GM23338 (cell line): ENCODE data around the gene SLC15A1.

Experiments used
- CREB1 ChIP-seq: fragments of 250-450 bp; sonication (Bioruptor Pico); IDR thresholded peaks from 2 replicates; pipeline ENCODE4 v1.5.0; 2020; ENCODE audit warnings: low read depth, mild to moderate bottlenecking, moderate library complexity
- EZH2 ChIP-seq: fragments of 200-600 bp; sonication (generic); IDR thresholded peaks from one replicate; pipeline ENCODE4 v1.8.0; 2017; ENCODE audit warnings: antibody characterized with exemption, mild to moderate bottlenecking, low read depth; ENCODE audit not compliant: unreplicated experiment
- EZH2phosphoT487 ChIP-seq: fragments of 200-600 bp; sonication (generic); IDR thresholded peaks from one replicate; pipeline ENCODE4 v1.8.1; 2018; ENCODE audit warnings: antibody characterized with exemption; ENCODE audit not compliant: unreplicated experiment
- JUNB ChIP-seq: IDR thresholded peaks from one replicate; pipeline ENCODE4 v1.6.1; 2016; ENCODE audit warnings: antibody characterized with exemption; ENCODE audit not compliant: unreplicated experiment
- NANOG ChIP-seq: IDR thresholded peaks from 2 replicates; pipeline ENCODE4 v1.6.1; 2016; ENCODE audit warnings: antibody characterized with exemption, borderline replicate concordance
- POLR2AphosphoS5 ChIP-seq: IDR thresholded peaks from 2 replicates; pipeline ENCODE4 v1.6.1; 2016; ENCODE audit warnings: antibody characterized with exemption, low read depth
- STAT1 ChIP-seq: IDR thresholded peaks from one replicate; pipeline ENCODE4 v1.6.1; 2016; ENCODE audit warnings: antibody characterized with exemption; ENCODE audit not compliant: unreplicated experiment
- ZNF114 ChIP-seq: fragments of 250-450 bp; sonication (Bioruptor Pico); IDR thresholded peaks from 2 replicates; pipeline ENCODE4 v1.5.0; 2020; ENCODE audit warnings: mild to moderate bottlenecking, moderate library complexity
- ZNF331 ChIP-seq: fragments of 250-450 bp; sonication (Bioruptor Pico); IDR thresholded peaks from 2 replicates; pipeline ENCODE4 v1.5.0; 2020; ENCODE audit warnings: low read depth, mild to moderate bottlenecking, moderate library complexity
- TF ChIP-seq, protein P1 (sequence below), 2 experiments: fragments of 200-600 bp in 1 of 2; sonication (generic) in 1 of 2; conservative IDR thresholded peaks; 2 replicates each; pipeline versions ENCODE4 v1.5.1 to v1.6.1; 2016 to 2017; ENCODE audit warnings: antibody characterized with exemption in 2 of 2, low read depth in 2 of 2, mild to moderate bottlenecking in 2 of 2, moderate library complexity in 1 of 2
- TF ChIP-seq, protein P2 (sequence below): IDR thresholded peaks from one replicate; pipeline ENCODE4 v1.6.1; 2018; ENCODE audit warnings: antibody characterized with exemption; ENCODE audit not compliant: unreplicated experiment
- TF ChIP-seq, protein P3 (sequence below): IDR thresholded peaks from 2 replicates; pipeline ENCODE4 v1.6.1; 2016; ENCODE audit warnings: antibody characterized with exemption

DNA sequence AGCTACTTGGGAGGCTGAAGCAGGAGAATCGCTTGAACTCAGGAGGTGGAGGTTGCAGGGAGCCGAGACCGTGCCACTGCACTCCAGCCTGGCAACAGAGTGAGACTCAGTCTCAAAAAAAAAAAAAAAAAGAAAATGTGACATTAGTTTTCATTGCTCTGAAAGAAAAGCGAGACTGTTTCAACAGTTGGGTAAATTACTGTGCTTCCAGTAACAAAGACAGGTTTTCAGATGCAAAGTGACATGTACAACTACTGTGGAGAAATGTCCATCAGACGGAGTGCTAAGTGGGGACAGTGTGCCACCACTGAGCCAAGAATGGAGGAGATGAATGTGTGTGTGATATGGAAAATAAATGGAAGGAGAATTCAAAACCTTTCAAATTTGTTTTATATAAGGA lies 24.2 kb upstream of the SLC15A1 start:
- TF ChIP-seq, protein P1, sequence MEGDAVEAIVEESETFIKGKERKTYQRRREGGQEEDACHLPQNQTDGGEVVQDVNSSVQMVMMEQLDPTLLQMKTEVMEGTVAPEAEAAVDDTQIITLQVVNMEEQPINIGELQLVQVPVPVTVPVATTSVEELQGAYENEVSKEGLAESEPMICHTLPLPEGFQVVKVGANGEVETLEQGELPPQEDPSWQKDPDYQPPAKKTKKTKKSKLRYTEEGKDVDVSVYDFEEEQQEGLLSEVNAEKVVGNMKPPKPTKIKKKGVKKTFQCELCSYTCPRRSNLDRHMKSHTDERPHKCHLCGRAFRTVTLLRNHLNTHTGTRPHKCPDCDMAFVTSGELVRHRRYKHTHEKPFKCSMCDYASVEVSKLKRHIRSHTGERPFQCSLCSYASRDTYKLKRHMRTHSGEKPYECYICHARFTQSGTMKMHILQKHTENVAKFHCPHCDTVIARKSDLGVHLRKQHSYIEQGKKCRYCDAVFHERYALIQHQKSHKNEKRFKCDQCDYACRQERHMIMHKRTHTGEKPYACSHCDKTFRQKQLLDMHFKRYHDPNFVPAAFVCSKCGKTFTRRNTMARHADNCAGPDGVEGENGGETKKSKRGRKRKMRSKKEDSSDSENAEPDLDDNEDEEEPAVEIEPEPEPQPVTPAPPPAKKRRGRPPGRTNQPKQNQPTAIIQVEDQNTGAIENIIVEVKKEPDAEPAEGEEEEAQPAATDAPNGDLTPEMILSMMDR (conservative IDR thresholded peaks at IDR 0.05; ENCODE audit: low read depth in 2 of 2), result no peak
- TF ChIP-seq, protein P2, sequence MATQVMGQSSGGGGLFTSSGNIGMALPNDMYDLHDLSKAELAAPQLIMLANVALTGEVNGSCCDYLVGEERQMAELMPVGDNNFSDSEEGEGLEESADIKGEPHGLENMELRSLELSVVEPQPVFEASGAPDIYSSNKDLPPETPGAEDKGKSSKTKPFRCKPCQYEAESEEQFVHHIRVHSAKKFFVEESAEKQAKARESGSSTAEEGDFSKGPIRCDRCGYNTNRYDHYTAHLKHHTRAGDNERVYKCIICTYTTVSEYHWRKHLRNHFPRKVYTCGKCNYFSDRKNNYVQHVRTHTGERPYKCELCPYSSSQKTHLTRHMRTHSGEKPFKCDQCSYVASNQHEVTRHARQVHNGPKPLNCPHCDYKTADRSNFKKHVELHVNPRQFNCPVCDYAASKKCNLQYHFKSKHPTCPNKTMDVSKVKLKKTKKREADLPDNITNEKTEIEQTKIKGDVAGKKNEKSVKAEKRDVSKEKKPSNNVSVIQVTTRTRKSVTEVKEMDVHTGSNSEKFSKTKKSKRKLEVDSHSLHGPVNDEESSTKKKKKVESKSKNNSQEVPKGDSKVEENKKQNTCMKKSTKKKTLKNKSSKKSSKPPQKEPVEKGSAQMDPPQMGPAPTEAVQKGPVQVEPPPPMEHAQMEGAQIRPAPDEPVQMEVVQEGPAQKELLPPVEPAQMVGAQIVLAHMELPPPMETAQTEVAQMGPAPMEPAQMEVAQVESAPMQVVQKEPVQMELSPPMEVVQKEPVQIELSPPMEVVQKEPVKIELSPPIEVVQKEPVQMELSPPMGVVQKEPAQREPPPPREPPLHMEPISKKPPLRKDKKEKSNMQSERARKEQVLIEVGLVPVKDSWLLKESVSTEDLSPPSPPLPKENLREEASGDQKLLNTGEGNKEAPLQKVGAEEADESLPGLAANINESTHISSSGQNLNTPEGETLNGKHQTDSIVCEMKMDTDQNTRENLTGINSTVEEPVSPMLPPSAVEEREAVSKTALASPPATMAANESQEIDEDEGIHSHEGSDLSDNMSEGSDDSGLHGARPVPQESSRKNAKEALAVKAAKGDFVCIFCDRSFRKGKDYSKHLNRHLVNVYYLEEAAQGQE, result no peak
- TF ChIP-seq POLR2AphosphoS5 (no peak), ZNF331 (CRISPR knock-in tag) (no peak), ZNF114 (no peak), EZH2 (no peak), EZH2phosphoT487 (no peak), JUNB (no peak), NANOG (no peak), CREB1 (CRISPR knock-in tag) (no peak), STAT1 (no peak)
- TF ChIP-seq, protein P3, sequence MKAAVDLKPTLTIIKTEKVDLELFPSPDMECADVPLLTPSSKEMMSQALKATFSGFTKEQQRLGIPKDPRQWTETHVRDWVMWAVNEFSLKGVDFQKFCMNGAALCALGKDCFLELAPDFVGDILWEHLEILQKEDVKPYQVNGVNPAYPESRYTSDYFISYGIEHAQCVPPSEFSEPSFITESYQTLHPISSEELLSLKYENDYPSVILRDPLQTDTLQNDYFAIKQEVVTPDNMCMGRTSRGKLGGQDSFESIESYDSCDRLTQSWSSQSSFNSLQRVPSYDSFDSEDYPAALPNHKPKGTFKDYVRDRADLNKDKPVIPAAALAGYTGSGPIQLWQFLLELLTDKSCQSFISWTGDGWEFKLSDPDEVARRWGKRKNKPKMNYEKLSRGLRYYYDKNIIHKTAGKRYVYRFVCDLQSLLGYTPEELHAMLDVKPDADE, result no peak
